ENCODE measurements around the gene FYN.

FYN gene

DNA sequence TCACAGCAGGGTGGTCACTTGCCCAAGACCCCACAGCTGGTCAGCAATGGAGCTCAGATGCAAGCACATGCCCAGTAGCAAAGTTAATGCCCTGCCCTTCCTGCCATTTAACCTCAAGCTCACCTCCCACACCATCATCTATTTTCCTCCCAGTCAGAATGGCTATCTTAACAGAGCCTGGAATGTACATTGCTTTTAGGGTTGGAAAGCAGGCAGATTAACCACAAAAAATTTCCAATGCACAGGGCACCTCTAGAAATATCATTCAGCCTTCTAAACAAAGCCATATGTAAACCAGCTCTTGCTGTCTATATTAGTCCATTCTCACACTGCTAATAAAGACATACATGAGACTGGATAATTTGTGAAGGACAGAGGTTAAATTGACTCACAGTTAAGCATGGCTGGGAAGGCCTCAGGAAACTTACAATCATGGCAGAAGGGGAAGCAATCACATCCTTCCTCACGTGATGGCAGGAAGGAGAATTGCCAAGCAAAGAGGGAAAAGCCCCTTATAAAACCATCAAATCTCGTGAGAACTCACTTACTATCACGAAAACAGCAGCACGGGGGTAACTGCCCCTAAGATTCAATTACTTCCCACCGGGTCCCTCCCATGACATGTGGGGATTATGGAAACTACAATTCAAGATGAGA lies 106.9 kb downstream of the FYN start:
- FAIRE-seq = no peak

DNA sequence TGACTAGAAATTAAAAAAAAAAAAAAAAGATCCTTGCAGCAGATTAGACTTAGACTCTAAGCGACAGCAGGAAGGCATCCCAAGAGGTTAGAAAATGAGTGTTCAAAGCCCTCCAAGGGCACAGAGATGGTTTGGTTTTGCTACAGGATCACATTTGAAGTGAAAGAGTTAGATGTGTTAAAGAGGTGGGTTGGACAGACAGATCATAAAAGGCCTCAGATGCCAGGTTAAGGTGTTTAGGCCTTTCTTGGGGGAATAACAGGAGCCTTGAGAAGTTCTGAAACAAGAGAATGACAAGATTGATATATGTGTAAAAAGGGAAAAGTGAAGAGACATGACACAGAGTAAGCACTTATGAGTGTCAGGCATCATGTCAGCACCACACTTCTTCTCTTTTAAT lies 107.5 kb downstream of the FYN start:
- no peak for FAIRE-seq

GRCh38 chr6:111764238-111765175 lies 108.7 kb downstream of the FYN start:
- FAIRE-seq = no peak

DNA sequence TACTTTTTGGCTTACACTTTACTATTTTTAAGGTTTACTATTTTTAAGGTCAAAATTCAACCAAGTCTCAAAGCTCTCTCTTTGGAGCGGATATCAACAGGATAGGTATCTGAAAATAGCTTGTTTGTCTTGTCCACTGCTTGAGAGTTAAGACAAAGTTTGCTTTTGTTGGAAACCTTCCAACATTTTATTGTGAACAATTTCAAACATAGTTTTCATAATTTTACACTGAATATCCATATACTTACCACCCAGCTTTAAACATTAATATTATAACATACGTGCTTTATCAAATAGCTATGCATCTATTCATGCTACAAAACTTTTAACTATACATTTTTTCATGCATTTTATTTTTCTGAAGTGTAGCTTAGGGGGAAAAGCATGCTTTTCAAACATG lies 109.9 kb downstream of the FYN start:
- FAIRE-seq = no peak

DNA sequence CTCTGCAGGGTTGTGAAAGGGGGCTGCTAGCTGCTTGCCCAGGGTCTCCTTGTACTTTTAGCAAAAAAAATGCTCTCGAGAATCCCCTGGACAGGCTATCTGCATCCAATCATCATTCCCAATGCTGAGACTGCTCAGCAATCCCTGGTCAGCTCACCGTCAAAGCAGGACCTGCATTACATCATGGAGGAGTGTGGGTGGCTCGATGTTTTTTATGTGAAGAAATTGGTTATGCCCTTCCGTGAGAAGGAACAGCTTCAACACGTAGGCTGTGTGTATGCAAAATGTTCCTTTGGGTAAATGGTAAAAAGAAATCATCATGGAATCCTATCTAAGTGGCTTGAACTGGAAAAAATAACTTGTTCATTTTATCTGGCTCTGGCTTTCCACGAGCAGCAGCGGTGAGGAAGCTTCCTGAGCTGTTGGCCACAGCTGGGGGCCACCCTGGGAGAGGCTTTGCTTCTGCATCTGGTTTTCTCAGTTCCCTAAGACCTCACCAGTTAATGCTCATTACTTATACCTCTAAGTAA lies 111.4 kb downstream of the FYN start:
- no peak for FAIRE-seq

- FAIRE-seq = no peak
Observed at GRCh38 chr6:111761212-111761611, 112.0 kb downstream of the FYN start.

DNA sequence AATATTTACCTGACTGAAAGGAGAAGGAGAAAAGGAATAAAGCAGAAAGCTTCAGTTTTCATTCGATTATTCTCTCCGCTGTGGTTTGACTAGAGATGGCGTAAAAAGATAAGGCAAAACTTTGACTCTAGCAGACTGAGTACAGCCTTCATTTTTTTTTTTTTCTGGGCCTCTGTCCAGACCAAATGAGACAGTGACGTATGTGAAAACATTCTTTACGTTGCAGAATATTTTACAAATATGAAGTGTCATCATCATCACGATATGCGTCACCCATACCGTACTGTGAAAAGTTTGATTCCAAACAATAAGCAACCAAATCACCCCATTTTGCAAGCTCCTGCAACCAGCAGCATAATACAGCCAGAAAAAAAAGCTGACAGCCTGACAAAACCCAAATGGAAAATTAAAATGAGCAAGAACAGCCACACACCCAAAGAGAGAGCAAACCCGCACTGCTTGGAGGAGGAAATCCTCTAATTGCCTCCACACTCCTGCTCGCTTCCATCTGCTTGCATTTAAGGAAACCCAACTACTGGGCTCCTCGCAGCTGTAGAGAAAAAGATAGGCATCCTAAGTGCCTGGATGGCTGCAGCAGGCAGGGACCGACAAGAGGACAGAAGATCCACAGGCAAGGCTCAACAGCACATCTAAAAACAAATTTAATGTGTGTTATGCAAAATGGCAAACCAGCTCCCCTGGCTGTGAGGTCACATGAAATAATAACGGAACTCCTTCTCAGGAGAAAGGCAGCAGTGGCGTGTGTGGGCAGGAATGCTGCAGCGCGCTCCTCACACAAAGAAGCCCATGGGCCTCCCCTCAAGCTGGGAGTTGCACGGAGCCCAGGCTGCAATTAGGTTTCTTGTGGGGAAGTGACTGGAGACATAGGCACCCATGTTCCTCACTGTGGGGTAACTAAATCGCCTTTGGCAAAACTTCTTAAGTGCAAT lies 113.1 kb downstream of the FYN start:
- FAIRE-seq = no peak

- FAIRE-seq = no peak
Observed at GRCh38 chr6:111759331-111759835, 113.9 kb downstream of the FYN start.

GRCh38 chr6:111758608-111759329 lies 114.5 kb downstream of the FYN start:
- no peak for FAIRE-seq

DNA sequence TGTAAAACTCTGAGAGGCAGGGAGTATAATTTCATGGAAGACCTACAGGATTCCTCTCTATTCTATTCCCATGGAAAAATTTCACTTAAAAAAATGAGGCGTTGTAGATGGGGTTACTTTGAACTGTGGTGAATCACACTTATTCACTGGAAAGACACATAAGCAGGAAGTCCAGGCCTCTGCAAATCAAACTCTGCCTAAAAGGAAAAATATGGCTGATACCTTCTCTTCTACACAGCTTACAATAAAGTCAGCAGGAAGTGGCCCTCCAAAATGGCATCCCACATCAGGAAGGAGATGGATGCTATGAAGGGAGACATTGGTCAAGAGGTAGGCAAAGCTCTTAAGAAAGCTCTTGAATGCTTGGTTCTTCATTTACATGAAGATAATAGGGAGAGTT lies 115.9 kb downstream of the FYN start:
- FAIRE-seq = no peak

DNA sequence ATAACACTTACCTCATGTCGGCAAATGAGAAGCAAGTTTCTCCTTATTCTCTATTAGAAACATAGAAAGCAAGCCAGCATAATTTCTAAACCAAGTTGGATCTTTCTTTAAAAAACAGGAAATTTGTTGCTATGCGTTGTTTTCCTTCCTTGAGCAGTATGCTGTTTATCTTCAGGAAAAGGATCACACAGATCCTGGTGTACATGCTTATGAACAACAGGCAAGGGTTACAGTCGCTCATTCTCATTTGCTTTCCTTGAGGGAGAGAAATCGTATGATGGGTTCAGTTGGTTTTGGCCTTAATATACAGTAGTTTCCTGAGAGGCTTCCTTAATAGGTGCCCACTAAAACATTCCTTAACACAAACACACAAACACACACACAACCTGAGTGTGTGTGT lies 118.8 kb downstream of the FYN start:
- no peak for FAIRE-seq

DNA sequence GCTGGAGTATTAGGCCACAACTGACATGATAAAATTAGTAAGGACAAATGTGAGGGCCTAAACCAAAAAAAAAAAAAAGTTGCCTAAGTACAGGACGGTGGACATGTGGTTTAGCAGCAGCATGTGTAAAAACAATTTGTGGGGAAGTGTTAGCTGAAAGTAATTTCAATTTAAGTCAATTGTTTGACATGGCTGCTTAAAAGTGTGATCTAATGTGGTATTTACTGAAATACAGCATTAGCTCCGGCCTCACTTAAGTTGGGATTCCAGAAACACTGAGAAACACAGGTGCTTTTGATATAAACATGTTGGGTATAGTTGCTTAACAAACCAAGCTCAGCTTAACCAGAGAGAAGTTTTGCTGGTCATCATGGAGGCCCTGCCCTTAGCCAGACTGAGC lies 119.7 kb downstream of the FYN start:
- FAIRE-seq = no peak

- no peak for FAIRE-seq
Observed at GRCh38 chr6:111752476-111752875, 120.8 kb downstream of the FYN start.

DNA sequence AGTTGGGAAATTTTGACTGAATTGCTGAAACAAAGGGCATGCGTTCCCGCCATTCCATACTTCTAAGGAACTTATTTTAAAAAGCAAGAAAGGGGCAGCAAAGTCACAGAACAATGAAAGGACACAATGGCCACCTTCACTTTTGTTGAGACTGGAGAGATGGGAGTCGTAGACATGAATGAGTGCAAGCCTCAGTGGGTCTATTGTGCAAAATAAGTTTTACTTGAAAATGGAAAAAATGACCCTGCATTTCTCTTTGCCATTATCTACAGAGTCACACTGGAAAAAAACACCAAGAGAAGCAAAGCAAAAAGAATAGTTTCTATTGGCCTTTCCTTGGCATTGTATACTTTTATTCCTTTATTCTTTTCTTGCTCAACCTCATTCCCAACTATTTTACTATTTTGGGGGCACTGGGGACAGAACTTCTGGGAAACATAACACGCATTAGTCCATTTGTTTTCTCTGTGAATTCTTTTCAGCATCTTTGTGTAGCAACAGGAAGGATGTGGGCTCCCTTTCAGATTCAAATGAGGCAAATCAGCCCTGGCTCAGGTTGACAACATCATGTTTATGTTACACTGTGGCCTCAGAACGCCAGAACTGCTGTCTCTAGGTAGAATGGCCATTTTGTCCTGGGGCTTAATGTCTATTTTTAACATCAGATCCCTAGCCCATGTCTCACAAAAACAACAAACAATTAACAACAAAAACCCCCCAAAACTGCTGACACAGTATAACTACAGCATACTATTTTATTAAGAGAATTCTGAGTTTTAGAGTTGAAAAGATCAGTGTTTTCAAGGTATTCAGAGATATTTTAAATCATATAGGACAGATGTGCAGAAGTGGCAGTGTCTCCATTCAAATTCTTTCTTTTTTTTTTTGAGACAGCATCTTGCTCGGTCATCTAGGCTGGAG lies 122.2 kb downstream of the FYN start:
- FAIRE-seq = no peak

- no peak for FAIRE-seq
Observed at GRCh38 chr6:111750153-111750552, 123.1 kb downstream of the FYN start.

DNA sequence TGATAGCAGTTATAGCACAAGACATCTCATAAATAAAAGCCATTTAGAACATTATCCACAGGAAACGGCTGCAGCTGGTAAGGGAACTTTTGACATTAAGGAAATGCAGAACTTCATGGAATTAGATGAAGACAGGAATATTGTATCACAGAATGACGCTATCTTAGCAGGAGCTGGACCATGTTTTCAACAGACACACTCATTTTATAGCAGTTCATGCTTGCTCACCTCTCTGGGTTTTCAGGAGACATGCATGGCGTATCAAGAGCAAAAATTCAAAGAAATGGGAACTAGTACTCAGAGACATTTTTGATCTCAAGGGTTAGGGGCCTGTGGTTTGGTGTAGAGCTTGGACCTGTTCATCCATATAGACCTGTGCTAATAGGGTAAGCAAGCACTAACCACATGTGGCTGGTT lies 125.0 kb downstream of the FYN start:
- no peak for FAIRE-seq

GRCh38 chr6:111747829-111748228 lies 125.4 kb downstream of the FYN start:
- FAIRE-seq = no peak

GRCh38 chr6:111747396-111747795 lies 125.9 kb downstream of the FYN start:
- FAIRE-seq = no peak

DNA sequence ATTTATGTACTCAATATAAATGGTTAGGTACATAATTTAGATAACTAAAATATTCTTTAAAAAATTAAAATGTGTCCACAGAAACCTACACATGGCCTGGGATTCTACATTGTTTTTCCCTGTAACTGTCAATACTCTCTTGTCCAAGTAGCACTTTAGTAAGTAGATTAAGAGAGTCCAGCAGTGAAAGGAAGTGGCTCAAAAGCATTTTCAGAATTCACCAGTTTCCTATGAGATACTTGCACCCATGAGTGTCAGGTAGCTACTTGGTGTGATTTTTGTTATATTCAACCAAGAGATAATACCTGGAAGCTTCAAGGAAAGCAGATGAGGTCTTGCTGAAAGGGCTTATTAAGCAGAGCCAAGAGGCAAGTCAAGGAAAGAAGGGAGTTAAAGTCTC lies 126.3 kb downstream of the FYN start:
- no peak for FAIRE-seq

- no peak for FAIRE-seq
Observed at GRCh38 chr6:111745636-111746035, 127.6 kb downstream of the FYN start.

- FAIRE-seq = no peak
Observed at GRCh38 chr6:111745186-111745585, 128.1 kb downstream of the FYN start.
